GM18870 (cell line): ENCODE results near the gene THAP7.
"Not testable (repeated sequence)": the region's sequence is repeated elsewhere in the genome, so short reads cannot be mapped to it uniquely, and the experiment has no call there.

Experiments
- ATAC-seq: cut with Tn5 transposase; IDR thresholded peaks from one replicate; pipeline ENCODE4 v1.9.1; 2021; ENCODE audit warnings: moderate library complexity; ENCODE audit not compliant: unreplicated experiment

THAP7 gene

DNA sequence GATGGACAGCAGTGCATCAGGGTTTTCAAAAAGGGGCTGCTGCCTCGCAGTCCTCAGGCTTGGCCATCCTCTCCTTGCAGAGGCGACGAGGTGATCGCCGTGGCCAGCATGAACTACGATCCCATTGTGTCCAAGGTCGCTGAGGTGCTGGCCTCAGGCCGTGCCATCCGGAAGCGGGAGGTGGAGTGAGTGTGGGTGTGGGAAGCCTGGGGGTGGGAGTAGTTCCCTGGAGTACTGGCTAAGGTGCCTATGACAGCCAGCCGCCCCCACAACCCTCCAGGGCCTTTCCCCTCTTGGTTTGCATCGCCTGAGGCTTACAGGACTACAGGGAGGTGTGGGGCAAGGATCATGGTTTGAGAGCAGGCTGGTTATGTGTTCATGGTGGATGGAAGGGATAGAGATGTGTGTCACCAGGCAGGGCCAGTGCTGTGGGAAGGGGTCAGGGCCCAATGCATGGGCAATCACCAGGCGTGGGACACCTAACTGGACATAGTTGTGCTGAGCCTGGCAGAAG is 21.9 kb downstream of the THAP7 start:
- no peak for ATAC-seq

DNA sequence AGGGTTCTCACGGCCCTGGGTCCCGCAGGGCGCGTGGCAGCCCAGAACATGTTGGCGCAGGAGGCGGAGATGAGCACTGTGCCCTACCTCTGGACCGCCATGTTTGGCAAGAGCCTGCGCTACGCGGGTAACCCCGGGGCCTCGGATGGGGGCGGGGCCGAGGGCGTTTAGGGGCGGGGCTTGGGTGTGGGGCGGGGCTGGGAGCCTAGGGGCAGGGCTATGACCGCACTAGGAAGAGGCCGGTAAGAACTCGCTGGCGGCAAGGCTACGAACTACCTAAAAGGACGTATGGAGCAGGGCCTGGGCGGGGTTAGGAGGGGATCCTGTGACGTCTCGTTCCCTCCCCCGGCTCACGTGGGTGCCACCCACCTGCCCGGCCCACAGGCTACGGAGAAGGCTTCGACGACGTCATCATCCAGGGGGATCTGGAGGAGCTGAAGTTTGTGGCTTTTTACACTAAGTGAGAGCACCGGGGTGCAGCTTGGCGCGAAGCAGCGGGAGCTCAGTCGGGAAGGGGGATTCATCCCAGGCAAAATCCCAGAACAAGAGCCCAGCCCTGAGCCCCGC is 22.6 kb downstream of the THAP7 start:
- ATAC-seq = no peak

DNA sequence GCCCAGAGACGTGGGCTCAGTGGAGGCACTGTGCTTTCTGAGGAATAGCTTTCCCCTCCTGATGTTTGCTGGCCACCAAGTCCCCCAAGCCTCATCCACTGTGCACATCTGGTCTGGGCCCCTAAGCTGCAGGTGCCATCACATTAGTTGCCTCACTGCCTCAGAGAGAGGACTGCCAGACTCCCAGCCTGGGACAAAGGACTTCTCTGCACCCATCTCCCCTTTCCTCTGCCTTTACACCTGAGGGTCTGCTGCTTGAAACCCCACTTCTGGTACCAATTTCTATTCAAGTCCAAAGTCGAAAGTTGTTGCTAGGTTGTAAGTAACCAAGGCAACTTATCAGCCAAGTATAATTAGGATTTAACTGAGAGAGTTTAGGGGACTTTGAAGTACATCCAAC is 23.5 kb downstream of the THAP7 start:
- ATAC-seq = no peak

DNA sequence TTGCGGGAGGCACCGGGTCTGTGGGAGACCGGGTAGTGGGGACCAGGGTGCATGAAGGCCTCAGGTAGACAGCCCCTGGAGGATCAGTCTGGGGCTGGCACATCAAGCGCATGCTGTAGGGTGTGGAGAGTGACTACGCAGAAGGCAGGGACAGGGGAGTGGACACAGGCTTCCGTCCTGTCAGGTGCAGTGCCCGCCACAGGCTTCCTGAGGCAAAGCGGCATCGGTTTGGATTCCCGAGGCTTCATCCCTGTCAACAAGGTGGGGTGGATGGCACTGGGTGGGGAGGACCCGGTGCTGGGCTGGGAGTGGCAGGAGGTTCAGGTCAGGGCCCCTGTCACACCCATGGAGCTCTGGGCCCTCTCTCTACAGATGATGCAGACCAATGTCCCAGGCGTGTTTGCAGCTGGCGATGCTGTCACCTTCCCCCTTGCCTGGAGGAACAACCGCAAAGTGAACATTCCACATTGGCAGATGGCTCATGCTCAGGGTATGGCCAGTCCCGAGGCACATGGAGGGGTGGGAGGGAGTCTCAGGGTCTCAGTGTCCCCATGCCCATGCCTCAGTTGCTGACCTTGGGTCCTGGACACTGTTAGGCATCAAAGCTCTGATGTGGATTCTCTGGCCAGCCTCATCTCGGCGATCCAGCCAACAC is 24.3 kb downstream of the THAP7 start:
- ATAC-seq = no peak

DNA sequence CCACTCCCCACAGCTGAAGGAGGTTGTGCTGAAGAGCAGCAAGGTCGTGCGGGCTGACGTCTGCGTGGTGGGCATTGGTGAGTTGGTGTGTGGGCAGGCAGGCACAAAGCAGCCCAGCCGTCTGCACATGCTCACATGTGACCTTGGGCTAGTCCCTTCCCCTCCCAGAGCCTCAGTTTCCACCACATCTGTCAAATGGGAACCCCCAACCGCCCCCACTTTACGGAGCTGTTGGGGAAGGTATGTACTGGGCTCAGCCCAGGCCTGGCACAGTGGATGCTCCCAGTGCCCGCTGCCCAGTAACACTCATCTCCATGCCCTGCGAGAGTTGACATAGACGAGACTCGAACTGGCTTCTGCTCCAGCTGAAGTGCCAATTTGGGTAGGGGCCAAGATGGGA is 24.9 kb downstream of the THAP7 start:
- no peak for ATAC-seq

DNA sequence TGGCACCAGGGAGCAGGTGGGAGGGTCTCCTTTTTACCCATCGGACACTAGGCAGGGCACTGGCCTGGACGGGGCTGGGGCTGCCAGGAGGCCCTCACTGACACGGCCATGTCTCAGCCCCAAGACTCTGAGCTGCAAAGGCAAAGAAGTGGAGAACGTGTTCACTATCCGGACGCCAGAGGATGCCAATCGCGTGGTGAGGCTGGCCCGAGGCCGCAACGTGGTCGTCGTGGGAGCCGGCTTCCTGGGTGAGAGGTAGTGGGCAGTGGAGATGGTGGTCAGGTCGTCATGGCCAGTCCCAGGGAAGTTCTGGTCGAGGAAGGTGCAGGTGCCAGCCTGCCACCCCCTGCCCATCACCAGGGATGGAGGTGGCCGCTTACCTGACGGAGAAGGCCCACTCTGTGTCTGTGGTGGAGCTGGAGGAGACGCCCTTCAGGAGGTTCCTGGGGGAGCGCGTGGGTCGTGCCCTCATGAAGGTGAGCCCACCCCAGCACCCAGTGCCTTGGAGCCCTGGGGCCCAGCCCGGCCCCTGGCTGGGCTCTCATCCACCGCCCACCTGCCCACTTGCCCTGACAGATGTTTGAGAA is 25.5 kb downstream of the THAP7 start:
- no peak for ATAC-seq

DNA sequence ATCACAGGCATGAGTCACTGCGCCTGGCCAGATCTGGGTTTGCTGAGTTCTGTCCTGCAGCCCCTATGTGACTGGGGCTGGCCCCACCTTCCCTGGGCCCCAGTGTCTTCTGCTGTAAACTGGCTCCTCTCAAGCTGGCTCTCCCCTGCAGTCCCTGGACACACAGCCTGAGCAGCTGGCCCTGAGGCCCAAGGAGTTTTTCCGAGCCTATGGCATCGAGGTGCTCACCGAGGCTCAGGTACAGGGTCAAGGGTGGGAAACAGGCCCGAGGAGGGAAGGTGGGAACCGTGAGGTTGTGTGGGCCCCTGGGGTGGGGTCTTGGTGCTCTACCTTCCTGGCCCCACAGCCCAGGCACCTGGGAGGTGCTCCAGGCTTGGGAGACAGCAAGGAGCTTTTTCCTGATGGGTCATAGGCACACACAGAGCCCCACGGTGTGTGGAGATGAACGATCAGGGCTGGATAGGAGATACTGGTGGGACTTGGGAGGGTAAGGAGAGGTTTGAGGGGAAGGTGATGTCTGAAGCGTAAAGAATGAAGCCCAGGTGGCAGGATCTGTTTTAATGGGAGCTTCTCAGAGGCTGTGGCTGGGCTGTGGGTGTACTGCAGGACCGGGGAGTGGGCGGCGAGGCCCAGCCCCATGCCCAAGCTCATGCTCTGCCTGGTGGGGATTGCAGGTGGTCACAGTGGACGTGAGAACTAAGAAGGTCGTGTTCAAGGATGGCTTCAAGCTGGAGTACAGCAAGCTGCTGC is 26.2 kb downstream of the THAP7 start:
- ATAC-seq = no peak

DNA sequence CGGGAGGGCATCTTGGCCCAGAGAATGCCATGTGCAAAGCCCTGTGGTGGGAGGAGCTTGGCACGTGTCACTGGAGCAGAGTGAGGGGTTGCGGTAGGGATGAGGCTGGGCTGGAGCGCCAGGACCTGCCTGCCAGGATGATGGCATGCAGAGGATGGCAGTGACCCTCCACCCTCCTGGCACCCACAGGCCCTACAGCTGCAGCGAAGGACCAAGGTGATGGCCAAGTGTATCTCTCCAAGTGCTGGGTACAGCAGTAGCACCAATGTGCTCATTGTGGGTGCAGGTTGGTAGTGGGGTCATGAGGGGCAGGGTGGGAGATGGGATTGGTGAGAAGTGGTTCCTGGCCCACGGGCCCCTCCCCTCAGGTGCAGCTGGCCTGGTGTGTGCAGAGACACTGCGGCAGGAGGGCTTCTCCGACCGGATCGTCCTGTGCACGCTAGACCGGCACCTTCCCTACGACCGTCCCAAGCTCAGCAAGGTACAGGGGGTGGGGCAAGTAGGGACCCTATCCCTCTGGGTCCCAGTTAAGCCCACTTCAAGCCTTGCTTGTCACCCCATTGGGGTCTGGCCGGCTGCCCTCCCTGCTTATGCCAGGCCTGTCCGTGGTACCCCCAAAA is 27.5 kb downstream of the THAP7 start:
- ATAC-seq = no peak

DNA sequence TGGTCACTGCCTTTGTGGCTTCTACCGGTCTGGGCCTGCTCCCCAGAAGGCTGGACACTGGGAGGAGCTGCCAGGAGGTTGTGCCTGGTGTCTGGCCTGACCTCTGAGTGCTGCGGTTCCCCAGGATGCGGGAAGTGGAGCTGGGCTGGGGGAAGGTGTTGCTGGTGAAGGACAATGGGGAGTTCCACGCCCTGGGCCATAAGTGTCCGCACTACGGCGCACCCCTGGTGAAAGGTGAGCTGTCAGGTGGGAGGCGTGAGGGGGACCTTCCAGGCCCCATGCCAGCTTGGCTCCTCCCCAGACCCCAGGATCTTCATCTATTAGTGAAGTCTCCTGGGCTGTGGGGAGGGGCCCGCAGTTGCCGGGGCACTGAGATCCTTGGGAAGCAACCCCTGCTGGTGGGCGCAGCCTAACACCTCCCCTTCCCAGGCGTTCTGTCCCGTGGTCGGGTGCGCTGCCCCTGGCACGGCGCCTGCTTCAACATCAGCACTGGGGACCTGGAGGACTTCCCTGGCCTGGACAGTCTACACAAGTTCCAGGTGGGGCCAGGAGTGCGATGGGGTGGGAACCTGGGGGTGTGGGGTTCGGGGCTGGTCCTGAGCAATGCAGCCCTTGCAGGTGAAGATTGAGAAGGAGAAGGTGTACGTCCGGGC is 28.2 kb downstream of the THAP7 start:
- no peak for ATAC-seq

DNA sequence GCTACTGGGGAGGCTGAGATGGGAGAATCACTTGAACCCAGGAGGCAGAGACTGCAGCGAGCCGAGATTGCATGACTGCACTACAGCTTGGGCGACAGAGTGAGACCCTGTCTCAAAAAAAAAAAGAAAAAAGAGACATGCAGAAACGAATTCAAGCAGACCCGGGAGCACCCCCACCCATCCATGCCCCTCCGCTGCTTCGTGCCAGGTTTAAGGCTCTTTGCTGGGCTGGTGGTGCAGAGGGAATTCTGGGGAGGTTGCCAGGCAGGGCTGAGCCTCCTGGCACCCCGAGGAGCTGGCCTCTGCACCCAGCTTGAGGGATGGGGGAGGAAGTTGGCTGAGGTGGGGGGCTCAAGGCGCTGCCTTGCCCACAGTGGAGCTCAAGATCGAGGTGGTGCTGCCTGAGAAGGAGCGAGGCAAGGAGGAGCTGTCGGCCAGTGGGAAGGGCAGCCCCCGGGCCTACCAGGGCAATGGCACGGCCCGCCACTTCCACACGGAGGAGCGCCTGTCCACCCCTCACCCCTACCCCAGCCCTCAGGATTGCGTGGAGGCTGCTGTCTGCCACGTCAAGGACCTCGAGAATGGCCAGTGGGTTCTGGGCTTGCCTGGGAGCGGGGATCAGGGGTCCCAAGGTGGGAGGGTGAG is 28.9 kb downstream of the THAP7 start:
- ATAC-seq = no peak

DNA sequence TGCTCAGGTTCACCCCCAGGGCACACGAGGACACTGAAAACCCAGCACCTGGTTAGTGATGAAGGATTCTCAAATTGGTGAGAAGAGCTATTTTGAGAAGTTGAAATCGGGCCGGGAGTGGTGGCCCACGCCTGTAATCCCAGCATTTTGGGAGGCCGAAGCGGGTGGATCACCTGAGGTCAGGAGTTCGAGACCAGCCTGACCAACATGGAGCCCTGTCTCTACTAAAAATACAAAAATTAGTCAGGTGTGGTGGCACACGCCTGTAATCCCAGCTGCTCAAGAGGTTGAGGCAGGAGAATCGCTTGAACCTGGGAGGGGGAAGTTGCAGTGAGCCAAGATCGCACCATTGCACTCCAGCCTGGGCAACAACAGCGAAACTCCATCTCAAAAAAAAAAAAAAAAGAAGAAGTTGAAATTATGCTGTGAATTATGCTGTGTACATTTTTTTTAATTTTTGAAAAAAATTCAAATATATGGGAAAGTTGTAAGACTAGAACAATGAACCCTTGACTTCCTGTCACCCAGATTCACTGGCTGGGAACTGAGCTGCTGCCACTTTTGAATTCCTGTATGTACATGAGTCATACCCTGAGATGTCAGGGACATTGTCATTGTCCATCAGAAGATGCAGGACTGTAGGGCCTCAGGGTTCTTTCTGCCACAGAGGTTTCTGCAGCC is 29.8 kb downstream of the THAP7 start:
- ATAC-seq = not testable (repeated sequence)

DNA sequence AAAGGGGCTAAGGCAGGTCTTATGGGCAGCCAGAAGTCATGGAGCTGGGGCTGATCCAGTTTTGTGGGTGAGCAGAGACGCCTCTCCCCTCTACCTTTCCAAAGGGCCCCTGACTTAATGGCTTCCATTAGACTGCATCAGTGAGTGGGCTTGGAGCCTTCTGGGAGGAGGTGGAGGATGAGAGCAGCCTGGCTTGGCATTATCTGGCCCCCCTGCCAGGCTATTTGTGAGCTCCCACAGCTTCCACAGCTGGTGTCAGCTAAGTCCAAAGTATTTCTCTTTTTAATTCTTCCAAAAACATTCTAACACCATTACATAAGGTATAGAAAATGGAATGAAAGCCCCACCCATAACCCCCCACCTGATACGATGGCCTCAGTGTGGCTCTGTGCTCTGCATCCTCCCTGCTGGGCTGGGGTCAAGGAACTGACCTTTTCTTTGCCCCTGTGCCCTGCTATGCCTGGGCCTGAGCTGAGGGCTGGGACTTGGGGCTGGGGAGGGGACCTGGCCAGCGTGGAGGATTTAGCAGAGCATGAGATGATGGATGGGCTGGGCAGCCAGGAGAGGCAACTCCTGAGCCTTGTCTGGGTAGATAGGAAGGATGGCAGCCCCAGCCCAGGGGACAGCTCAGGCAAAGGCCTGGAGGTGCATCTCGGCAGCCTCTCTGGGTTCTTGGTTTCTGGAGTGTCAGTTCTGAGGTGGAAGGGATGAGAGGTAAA is 30.8 kb downstream of the THAP7 start:
- no peak for ATAC-seq

DNA sequence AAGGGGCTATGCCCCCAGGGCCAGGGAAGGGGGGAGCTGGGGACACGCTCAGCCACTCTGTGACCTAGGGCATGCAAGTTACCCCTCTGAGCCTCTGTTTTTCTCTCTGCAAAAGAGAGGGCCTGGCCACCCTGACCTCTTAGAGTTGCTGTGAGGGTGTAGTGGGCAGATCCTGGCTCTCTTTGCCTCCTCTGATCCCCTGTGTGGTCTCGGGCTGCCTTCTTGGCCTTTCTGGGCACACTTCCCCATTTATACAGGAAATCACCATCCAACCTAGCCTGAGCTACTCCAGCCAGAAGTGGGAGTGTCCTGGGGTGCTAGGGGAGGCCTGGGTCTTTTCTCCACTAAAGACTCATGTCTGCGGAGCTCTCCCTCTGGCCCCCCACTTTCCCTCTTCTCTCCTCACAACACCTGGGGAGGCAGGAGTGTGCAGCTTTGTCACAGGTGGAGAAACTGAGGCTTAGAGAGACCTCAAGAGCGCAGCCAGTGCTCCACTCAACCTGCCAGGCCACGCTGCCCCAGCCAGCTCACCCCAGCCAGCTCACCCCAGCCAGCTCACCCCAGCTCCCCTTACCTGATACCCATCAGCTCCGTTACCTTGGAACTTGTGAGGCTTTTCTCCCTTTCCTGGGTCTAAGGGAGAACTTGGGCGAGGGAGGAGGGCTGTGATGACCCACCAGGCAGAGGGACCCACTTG is 33.5 kb downstream of the THAP7 start:
- ATAC-seq = no peak

DNA sequence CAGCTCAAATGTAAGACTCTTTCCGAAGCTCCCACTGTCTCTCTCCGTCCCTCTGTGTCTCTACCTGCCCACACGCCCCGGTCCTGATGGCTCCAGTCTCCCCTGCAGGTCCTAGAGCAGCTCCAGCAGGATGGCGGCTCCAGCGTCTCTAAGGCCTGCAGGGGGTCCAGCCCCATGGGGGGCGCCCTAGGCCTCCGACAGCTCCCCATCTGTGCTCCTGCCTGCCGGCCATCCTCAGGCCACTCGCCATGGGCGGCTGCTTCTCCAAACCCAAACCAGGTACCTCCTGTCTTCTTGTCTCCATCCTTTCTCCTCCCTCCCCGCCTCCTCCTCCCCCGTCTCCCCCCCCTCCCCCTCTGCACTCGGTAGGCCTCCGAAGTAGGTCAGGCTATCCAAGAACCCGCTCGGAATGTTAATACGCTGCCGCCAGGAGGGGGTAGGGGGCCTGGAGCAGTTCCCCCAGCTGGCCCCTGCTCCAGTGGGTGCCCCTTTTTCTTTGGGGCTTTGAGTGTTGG is 34.2 kb downstream of the THAP7 start:
- ATAC-seq = no peak

DNA sequence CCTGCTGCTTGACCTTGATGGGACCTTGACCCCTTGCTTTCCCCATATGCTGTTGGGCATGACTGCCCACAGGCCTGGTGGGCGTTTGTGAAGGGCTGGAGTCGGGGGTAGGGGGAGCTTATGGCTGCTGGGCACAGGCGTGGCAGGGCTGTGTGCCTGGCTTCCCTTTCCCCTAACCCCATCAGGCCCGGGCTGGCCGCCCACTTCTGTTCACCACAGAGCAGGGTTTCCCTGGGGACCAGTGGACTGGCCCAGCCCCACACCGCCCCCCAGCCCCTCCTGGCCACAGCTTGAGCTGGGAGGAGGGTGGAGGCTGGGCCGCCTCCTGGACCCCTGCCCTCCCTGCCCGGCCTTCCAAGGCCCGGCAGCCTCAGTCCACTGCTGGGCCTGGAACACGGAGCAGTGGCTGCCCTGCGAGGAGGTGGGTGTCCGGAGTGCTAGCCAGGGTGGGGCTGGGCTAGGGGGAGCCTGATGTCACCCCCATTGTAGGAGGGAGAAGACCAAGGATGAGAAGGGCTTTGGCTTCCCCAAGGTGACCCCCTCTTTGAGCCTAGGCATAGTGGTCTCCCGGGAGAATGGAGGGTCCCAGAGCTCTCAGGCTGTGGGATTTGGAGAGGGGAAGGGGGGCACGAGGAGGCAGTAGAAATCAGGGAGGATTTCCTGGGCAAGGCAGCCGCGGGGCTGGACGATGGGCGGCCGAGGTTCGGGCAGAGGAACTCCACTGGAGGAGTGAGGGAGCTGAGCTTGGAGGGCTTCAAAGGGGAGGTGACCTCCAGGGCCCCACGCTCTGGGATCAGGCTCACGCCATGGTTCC is 34.8 kb downstream of the THAP7 start, which contains the start of gene AIFM3:
Gene AIFM3 (plus strand): TSS at position 373 of the 814 bp plus-strand sequence. CDS start 690 bp downstream, outside the sequence.
- ATAC-seq = no peak

DNA sequence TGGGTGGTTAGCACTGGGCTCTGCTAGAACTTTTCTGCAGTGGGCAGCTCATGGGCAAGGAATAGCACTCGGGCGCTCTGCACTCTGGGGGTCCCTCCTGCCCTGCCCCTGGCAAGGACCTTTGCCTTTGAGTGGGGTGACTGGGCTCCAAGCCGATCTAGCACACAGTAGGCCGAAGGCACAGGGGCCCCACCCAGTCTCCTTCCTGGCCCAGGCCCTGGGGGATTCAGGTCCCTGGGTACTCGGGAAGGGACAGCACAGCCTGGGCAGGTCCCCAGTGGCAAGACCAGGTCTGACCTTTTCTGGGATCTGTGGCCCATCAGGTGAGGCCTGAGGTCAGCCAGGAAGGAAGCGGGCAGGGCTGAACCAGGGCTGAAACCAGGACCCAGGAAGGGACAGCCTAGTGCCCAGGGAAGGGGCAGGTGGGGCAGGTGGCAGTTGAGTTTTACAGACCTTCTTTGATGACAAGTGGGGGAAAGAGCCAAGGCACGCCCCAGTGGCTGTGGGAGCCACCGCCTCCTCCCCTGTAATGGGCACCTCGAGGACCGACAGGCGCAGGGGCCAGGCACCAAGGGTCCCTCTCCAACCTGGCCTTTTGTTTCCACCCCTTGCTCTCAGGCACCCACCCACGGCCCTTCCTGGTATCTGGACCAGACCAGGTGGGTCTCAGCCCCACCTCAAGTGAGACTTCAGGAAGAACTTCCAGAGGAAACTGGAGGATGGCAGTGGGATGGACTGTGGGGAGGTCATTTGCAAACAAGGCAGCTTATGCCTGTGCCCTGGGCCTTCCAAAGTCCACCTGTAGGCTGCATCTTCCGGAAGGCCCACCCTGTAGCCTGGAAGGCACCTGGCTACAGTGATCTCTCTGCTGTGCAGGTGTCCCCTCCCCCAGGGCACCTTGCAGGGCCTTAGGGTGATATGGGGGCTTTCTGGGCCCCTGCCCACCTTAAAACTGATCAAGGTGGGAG is 35.7 kb downstream of the THAP7 start:
- ATAC-seq = no peak
